GM18868 (cell line): ENCODE data around the gene EMC1.
"Not testable (repeated sequence)": the region's sequence is repeated elsewhere in the genome, so short reads cannot be mapped to it uniquely, and the experiment has no call there.

Experiments
- ATAC-seq: cut with Tn5 transposase; IDR thresholded peaks from one replicate; pipeline ENCODE4 v1.9.1; 2021; ENCODE audit warnings: mild to moderate bottlenecking, moderate library complexity; ENCODE audit not compliant: unreplicated experiment

Gene EMC1

DNA sequence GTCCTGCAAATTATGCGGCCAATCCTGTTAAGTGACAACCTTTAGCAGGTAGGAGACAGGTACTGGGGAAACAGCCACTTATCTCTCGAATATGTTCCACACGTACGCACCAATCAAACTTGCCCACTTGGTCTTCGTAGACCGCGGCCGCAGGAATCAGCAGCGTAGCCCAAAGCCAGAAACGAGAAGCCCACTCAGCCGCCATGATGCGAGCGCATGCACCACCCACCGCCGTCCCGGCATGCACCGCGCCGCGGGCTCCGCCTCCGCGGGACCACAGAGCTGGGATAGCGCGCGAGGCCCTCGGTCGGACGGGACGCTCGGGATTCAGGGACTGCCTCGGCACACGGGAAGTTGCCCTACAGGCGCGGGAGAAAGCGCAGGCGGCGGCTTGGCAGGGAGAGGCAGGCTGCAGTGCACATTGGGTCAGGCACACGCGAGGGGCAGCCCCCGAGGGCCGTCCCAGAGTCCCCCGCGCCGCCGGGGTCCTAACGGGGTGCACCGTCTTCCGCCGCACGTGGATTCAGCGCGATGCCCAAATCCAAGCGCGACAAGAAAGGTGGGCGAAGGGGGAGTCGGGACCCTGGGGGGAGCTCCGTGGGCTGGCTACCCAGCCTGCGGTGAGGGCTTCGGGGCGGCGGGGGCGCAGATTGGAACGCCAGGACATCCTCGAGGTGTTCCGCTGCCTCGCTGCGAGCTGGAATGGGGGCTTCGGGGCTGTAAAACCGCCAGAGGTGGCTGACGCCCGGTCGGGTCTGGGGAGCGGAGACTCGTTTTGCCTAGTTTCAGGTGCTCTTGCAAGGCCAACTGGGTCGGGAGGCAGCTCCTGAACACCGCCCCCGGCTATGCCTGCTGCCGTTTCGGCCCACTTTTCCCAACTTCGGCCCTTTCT is at the start of gene EMC1, which contains the start of gene MRTO4:
Gene EMC1 (minus strand): TSS at position 220 of the 892 bp plus-strand sequence. CDS start 15 bp downstream, at position 205.
Gene MRTO4 (plus strand): TSS at position 501 of the 892 bp plus-strand sequence. CDS start 31 bp downstream, at position 532.
- ATAC-seq, result peak; percentile 86

DNA sequence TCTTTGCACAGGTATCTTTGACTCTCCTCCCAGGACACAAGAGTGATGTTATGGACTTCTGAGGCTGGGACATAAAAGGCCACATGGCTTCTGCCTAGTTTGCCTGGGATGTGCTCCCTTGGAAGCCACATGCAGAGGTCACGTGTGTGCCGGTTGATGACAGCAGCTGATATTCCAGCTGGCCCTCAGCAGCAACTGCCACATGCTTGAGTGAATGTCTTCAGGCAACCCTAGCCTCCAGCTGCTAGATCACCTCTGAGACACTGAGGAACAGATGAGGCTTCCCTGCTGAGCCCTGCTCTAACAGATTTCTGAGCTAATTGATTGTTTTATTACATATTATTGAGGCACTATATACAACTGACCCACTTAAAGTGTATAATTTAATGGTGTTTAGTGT is 48.9 kb upstream of the EMC1 start:
- ATAC-seq, result no peak

DNA sequence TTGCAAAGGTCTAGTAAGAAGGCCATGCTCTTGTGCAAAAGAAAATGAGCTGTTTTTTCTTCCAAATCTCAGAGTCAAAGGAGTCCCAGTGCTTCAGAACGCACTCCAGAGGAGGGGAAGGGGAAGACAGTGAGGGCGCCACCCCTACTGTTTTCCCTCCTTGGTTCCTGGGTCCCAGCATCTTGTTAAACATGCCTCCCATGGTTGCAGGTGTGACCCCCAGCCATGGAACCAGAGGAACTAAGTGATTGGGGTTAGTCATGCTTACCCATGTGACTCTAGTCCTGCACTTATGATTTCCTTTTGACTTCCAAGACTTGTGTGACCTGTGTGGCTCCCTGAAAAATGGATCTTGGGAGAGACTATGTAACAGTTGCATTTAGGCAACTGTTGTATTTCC is 43.3 kb upstream of the EMC1 start:
- ATAC-seq, result no peak

DNA sequence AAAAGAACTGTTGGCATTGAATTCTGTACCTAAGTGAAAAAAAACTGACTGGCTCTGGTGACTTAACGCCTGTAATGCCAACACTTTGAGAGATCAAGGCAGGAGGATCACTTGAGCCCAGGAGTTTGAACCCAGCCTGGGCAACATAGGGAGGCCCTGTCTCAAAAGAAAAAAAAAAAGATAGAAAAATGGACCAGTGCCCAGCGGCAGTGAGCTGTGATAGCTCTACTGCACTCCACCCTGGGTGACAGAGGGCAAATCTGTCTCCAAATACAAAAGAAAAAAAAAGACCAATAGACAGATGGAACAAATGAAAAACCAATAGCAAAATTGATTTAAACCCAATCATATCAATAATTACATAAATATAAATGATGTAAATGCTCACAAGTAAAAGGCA is 37.9 kb upstream of the EMC1 start:
- ATAC-seq, result no peak

DNA sequence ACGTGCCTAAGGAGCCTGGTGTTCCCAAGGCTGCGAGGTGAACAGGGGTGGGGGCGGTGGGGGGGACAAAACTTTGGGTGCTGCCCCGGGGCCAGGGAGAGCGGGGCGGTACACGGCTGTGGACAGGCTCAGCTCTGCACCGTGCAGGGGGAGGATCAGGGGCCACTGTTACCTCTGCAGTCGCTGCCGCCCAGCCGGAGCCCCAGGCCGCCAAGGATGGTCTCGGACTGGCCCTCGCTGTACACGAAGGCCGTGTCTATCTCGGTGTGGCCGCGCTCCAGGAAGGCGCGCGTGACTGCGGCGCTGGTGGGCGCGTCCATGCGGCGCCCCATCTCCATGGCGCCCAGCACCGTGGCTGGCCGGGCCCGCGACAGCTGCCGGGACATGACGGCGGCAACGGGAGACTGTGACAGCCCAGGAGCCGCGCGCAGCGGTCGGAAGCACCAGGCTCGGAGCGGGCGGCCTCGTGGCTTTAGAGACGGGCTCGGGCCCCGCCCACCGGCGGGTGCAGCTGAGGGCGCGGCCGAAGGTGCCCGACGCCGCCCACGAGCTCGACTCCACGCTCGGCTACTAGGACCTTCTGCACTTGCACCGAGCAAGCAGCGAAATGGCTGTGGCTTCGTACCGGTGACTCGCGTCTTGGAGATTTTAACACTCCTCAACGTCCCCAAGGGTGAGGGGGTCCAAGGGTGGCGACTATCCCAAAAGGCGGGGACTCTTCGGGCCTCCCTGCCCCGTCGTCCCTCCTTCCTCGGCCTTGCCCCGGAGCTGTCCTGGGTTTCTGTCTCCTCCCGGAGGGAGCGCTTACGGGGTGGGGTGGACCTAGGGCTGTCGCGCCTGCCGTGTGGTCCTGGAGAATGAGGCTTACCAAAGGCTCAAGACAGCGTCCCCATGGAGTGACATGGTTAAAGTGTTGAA is 37.3 kb upstream of the EMC1 start, which contains the start of gene AKR7A3:
Gene AKR7A3 (minus strand): TSS at position 447 of the 918 bp plus-strand sequence. CDS start 61 bp downstream, at position 386.
- not testable (repeated sequence) for ATAC-seq

DNA sequence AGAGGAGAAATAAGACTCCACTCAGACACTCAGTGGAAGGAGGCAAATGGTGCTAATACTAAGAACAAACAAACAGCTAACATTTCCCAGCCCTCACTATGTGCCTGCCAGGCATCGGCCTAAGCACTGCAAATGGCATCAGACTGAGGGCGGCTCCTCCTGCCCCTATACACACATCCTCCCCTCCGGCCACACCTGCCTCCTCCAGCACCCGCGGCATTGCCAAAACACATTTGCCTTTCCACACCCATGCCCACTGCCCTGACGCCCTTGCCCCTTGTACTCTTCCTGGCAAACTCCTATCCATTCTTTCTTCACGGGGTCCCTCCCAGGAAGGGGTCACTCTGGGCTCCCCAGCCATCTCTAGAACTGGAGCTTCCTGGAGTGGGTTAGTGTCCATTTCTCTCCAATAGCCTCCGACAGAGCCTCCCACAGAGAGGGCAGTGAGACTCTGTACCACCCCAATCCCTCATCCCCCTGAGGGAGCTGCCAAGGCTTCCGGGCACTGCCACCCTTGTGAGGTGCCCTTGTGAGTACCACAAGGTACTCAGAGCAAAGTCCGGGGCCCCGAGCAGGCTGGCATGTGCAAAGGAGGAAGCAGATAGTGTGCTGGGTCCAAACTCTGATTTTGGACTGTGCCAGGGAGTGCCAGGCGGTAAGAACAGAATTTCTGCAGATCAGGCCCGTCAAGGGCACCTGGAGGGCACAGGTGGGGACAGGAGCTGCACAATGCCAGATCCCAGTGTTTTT is 36.3 kb upstream of the EMC1 start:
- ATAC-seq, result no peak

DNA sequence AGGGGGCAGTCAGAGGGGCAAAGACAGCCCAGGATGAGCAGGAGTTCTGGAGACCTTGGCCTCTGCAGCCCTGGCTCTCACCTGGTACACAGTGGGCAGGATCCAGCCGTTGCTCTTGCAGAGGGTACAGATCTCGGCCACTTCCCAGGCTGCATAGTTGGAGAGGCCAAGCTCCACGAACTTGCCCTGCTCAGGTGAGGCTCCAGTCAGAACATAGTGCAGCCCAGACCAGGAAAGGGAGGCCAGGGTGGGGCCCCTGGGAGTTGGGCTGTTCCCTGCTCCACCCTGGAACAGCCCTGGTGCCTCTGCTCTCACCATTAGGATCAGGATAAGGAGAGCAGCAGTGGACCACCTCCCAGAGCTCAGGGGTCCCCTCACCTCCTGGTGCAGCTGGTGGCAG is 34.5 kb upstream of the EMC1 start:
- not testable (repeated sequence) for ATAC-seq

DNA sequence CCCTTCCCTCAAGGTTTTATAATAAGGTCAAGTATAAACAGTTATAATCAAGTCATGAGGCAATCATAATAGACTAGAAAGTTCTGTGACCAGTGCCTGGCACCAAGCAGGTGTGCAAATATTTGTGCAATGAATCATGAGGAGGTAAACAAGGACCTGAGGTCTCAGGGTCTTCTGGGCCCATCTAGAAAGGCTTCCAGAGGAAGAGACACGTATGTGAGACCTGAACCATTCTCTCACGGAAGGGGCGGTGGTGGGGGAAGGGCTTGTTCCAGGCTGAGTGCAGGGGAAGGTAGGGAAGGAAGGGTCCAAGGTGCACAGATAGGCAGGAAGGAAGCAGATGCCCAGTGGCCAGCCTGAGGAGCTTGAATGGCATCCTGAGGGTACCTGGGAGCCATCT is 34.0 kb upstream of the EMC1 start:
- ATAC-seq, result not testable (repeated sequence)

DNA sequence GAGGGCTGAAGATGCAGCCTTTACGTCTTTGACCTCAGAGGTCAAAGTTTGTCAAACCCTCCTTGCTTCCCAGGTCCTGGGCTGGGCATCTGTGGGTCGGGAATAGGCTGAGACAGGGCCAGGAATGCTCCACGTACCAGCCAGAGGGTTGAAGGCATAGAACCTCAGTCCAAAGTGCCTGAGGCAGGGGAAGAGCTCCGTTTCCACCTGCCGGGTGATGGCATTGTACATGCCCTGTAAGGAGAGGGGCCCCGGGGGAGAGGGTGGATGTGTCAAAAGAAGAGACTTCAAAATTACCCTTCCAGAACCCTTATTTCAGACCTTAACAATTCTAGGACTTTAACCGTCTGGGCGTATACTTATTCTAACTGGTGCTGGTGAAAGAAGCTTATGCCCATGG is 33.6 kb upstream of the EMC1 start:
- no peak for ATAC-seq

DNA sequence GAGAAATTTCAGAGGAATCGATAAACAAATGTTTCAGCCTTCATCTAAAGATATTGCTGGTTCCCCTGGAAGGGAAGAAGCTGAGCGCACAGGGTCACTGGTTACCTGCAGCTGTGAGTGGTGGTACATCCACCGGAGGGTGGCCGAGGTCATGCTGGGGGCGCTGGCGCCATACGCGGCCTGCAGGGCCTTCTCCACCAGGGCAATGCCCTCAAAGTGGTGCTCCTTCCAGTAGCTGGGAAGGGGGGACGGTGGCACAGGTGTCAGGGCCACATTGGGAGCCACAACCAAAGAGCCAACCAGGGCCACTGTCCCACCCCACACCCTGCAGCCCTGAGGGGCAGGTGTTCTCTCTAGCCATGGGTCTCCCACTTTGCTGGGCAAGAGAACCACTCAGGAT is 32.6 kb upstream of the EMC1 start:
- no peak for ATAC-seq

DNA sequence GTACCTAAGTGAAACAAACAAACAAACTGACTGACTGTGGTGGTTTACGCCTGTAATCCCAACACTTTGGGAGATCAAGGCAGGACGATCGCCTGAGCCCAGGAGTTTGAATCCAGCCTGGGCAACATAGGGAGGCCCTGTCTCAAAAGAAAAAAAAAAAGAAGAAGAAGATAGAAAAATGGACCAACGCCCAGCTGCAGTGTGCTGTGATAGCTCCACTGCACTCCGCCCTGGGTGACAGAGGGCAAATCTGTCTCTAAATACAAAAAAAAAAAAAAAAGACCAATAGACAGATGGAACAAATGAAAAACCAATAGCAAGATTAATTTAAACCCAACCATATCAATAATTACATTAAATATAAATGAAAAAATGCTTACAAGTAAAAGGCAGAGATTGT is 23.3 kb upstream of the EMC1 start:
- no peak for ATAC-seq

DNA sequence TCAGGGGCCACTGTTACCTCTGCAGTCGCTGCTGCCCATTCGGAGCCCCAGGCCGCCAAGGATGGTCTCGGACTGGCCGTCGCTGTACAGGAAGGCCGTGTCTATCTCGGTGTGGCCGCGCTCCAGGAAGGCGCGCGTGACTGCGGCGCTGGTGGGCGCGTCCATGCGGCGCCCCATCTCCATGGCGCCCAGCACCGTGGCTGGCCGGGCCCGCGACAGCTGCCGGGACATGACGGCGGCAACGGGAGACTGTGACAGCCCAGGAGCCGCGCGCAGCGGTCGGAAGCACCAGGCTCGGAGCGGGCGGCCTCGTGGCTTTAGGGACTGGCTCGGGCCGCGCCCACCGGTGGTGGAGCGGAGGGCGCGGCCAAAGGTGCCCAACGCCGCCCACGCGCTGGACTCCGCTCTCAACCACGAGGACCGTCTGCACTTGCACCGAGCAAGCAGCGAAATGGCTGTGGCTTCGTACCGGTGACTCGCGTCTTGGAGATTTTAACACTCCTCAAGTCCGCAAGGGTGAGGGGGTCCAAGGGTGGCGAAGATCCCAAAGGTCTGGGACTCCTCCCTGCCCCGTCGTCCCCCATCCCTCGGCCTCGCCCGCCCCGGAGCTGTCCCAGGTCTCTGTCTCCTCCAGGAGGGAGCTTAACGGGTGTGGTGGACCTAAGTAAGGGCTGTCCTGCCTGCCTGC is 22.7 kb upstream of the EMC1 start:
- ATAC-seq, result not testable (repeated sequence)

DNA sequence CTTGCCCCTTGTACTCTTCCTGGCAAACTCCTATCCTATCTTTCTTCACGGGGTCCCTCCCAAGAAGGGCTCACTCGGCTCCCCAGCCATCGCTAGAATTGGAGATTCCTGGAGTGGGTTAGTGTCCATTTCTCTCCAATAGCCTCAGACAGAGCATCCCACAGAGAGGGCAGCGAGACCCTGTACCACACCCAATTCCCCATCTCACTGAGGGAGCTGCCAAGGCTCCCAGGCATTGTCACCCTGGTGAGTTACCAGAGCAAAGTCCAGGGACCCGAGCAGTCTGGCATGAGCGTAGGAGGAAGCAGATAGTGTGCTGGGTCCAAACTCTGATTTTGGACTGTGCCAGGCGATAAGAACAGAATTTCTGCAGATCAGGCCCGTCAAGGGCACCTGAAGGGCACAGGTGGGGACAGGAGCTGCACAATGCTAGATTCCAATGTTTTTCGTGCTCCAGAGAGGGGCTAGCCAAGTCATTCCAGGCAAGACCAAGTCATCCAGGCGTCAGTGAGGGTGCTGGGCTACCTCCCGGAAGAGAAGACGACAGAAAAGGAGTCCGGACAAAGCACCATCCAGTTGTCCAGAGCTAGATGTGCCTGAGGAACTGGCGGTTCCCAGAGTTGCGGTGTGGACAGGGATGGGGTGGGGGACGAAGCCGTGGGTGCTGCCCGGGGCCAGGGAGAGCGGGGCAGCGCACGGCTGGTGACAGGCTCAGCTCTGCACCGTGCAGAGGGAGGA is 22.0 kb upstream of the EMC1 start:
- ATAC-seq, result no peak

DNA sequence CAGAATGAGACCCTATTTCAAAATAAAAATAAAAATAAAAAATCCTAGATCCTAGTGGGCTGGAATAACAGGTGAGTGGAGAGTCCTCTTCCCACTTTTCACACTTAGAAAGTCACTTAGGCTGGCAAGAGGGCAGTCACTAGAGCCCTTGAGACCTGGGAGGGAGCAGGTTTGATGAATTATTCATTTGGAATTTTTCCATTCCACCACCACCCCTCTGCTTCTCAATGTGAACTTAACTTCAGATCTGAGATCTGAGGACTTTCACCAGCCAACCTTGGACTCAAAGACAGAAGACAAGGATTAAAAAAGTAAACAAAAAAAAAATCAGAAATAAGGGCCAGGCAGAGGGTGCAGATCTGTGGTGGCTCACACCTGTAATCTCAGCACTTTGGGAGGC is 20.7 kb upstream of the EMC1 start:
- no peak for ATAC-seq

DNA sequence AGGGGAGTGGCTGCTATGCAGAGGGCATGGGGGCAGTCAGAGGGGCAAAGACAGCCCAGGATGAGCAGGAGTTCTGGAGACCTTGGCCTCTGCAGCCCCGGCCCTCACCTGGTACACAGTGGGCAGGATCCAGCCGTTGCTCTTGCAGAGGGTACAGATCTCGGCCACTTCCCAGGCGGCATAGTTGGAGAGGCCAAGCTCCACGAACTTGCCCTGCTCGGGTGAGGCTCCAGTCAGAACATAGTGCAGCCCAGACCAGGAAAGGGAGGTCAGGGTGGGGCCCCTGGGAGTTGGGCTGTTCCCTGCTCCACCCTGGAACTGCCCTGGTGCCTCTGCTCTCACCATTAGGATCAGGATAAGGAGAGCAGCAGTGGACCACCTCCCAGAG is 19.0 kb upstream of the EMC1 start:
- not testable (repeated sequence) for ATAC-seq

DNA sequence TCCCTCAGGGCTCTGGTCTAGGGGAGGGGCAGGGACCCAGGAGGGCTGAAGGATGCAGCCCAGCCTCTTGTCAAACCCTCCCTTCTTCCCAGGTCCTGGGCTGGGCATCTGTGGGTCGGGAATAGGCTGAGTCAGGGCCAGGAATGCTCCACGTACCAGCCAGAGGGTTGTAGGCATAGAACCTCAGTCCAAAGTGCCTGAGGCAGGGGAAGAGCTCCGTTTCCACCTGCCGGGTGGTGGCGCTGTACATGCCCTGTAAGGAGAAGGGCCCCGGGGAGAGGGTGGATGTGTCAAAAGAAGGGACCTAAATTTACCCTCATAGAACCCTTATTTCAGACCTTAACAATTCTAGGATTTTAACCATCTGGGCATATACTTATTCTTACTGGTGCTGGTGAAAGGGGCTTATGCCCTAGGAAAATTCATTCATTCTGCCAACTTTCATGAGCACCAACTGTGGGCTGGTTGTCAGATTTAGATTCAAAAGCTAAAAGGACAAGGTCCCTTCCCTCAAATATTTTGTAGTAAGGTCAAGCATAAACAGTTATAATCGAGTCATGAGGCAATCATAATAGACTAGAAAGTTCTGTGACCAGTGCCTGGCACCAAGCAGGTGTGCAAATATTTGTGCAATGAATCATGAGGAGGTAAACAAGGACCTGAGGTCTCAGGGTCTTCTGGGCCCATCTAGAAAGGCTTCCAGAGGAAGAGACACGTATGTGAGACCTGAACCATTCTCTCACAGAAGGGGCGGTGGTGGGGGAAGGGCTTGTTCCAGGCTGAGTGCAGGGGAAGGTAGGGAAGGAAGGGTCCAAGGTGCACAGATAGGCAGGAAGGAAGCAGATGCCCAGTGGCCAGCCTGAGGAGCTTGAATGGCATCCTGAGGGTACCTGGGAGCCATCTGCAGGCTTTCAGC is 18.4 kb upstream of the EMC1 start:
- not testable (repeated sequence) for ATAC-seq

DNA sequence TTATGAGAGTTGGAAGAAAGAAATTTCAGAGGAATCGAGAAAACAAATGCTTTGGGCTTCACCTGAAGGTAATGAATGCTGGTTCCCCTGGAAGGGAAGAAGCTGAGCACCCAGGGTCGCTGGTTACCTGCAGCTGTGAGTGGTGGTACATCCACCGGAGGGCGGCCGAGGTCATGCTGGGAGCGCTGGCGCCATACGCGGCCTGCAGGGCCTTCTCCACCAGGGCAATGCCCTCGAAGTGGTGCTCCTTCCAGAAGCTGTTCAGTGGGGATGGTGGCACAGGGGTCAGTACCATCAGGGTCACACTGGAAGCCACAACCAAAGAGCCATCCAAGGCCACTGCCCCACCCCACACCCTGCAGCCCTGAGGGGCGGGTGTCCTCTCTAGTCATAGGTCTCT is 17.1 kb upstream of the EMC1 start:
- no peak for ATAC-seq

DNA sequence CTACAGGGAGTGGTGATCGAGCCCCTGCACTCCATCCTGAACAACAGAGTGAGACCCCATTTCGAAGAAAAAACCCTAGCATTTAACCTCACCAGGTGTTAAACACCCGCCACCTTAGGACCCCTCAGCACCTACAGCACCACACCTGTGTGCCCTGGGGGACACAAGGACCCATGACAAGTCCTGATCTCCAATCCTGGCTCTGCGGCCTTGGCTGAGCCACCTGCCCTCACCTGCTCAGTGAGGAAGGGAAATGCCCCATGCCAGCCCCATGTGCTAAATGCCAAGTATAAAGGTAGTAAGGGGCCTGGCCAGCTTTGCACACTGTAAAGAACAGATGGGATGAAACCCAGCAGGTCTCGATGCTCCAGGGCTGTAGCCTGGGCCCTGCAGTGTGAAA is 11.4 kb upstream of the EMC1 start:
- ATAC-seq, result no peak
